CD4-positive, CD25-positive, alpha-beta regulatory T cell (primary cell): Measurements from ENCODE around the gene CCDC69. TPM values are rescaled to one million over a fixed set of nuclear protein-coding genes. Genes with fewer than 3 reads are reported as not detected.

Experiments used
- ATAC-seq, 2 donors: fragments of 150-1000 bp; cut with Tn5 transposase; one replicate each; pipeline ENCODE4 v1.10.0; 2021; ENCODE audit warnings: low read depth in 2 of 2, moderate number of reproducible peaks in 2 of 2, moderate library complexity in 1 of 2
- DNase-seq, 3 donors: peaks; one replicate each; pipeline versions ENCODE4 v3.0.0 to v3.0.0-alpha.2; 2012 to 2022; ENCODE audit warnings: mixed read lengths in 1 of 3
- H3K27ac ChIP-seq: one replicate; pipeline ENCODE4 v1.7.0; 2013; ENCODE audit warnings: mild to moderate bottlenecking, low read length; ENCODE audit not compliant: insufficient read depth, poor library complexity, severe bottlenecking
- H3K27me3 ChIP-seq: one replicate; pipeline ENCODE4 v1.7.0; 2013; ENCODE audit warnings: low read length; ENCODE audit not compliant: control insufficient read depth, insufficient read depth
- H3K36me3 ChIP-seq: one replicate; pipeline ENCODE4 v1.7.0; 2013; ENCODE audit warnings: mild to moderate bottlenecking, low read length, moderate library complexity; ENCODE audit not compliant: control insufficient read depth, insufficient read depth
- H3K4me1 ChIP-seq: 2 replicates; pipeline ENCODE4 v1.7.0; 2013; ENCODE audit warnings: mild to moderate bottlenecking, low read length; ENCODE audit not compliant: insufficient read depth, control insufficient read depth, poor library complexity, severe bottlenecking
- H3K4me3 ChIP-seq: one replicate; pipeline ENCODE4 v1.7.0; 2013; ENCODE audit warnings: low read depth, mild to moderate bottlenecking, low read length, moderate library complexity
- H3K9me3 ChIP-seq, 2 experiments: 1 replicate in 1 of 2; 2 replicates in 1 of 2; pipeline ENCODE4 v1.7.0; 2013; ENCODE audit warnings: low read length in 2 of 2, mild to moderate bottlenecking in 1 of 2, moderate library complexity in 1 of 2; ENCODE audit not compliant: control insufficient read depth in 2 of 2
- H3K27ac Mint-ChIP-seq, 3 donors: one replicate each; pipeline ENCODE4 v1.8.0; 2020 to 2022; ENCODE audit warnings: mild to moderate bottlenecking in 3 of 3, mixed read lengths in 3 of 3, moderate library complexity in 2 of 3
- H3K27me3 Mint-ChIP-seq: one replicate; pipeline ENCODE4 v1.8.0; 2022; ENCODE audit warnings: mild to moderate bottlenecking, mixed read lengths
- H3K36me3 Mint-ChIP-seq: one replicate; pipeline ENCODE4 v1.8.0; 2020; ENCODE audit warnings: mixed read lengths
- H3K4me1 Mint-ChIP-seq, 4 donors: one replicate each; pipeline ENCODE4 v1.8.0; 2020 to 2022; ENCODE audit warnings: mixed read lengths in 4 of 4, mild to moderate bottlenecking in 1 of 4
- H3K4me3 Mint-ChIP-seq, 4 donors: one replicate each; pipeline ENCODE4 v1.8.0; 2020 to 2022; ENCODE audit warnings: mild to moderate bottlenecking in 4 of 4, mixed read lengths in 4 of 4, moderate library complexity in 3 of 4
- H3K9me3 Mint-ChIP-seq, 7 donors: one replicate each; pipeline ENCODE4 v1.8.0; 2020 to 2022; ENCODE audit warnings: mixed read lengths in 7 of 7, mild to moderate bottlenecking in 3 of 7, moderate library complexity in 2 of 7
- polyA plus RNA-seq, 4 donors: library from polyadenylated mRNA; unstranded; fragments of 300-500 nt; fragmentation: Illumina TruSeq; gene quantifications; one replicate each; pipeline ENCODE4 v1.2.3, GENCODE V29; 2021
- total RNA-seq: library from RNA; stranded (reverse); gene quantifications from one replicate; pipeline ENCODE4 v1.2.3, GENCODE V29; 2022

The CCDC69 gene
- total and polyA plus RNA-seq, 5 donors from 2014 or later: 78.2 to 104 (median 88.2) TPM

GRCh38 chr5:151221574-151221973, 2.3 kb downstream of the CCDC69 start:
- Histone ChIP-seq H3K4me3 (peak overlapping the region; percentile 92), H3K27me3 (no peaks in the 10 kb centered on the region), H3K36me3 (peaks cover 23% of the 10 kb centered on the region), H3K4me1 (peaks cover 92% of the 10 kb centered on the region), H3K27ac (peak overlapping the region; percentile 95), H3K9me3 (no peaks in the 10 kb centered on the region)
- Mint-ChIP-seq H3K4me3 (peak overlapping the region; percentile 88 to 96 (median 92)), H3K36me3 (peaks cover 43% of the 10 kb centered on the region), H3K9me3 (no peaks in the 10 kb centered on the region), H3K27ac (peak overlapping the region; percentile 95 to 98 (median 97)), H3K4me1 (peaks cover 43 to 81% (median 70%) of the 10 kb centered on the region in 4 donors), H3K27me3 (no peaks in the 10 kb centered on the region)
- peak; percentile 23 to 38 for ATAC-seq
- no peak for DNase-seq

GRCh38 chr5:151219789-151220188, 4.1 kb downstream of the CCDC69 start:
- H3K36me3 ChIP-seq: peaks cover 28% of the 10 kb centered on the region
- no peaks in the 10 kb centered on the region for H3K27me3 ChIP-seq
- Mint-ChIP-seq H3K4me1 (peaks cover 34 to 85% (median 72%) of the 10 kb centered on the region in 4 donors), H3K9me3 (no peaks in the 10 kb centered on the region), H3K27ac (peak overlapping the region; percentile 93 to 98 (median 95)), H3K4me3 (peak overlapping the region; percentile 40 to 93 (median 81)), H3K27me3 (no peaks in the 10 kb centered on the region), H3K36me3 (peaks cover 50% of the 10 kb centered on the region)
- peak overlapping the region; percentile 92 for H3K4me3 ChIP-seq
- H3K27ac ChIP-seq: peak overlapping the region; percentile 95
- peaks cover 98% of the 10 kb centered on the region for H3K4me1 ChIP-seq
- H3K9me3 ChIP-seq: no peaks in the 10 kb centered on the region
- no peak for DNase-seq
- no peak for ATAC-seq

- Mint-ChIP-seq H3K27ac (peak overlapping the region; percentile 93 to 98 (median 95)), H3K36me3 (peaks cover 50% of the 10 kb centered on the region), H3K9me3 (no peaks in the 10 kb centered on the region), H3K27me3 (no peaks in the 10 kb centered on the region), H3K4me1 (peaks cover 31 to 85% (median 73%) of the 10 kb centered on the region in 4 donors), H3K4me3 (peak overlapping the region; percentile 48 to 93 (median 76))
- Histone ChIP-seq H3K4me3 (peak overlapping the region; percentile 39), H3K27ac (peak overlapping the region; percentile 95), H3K36me3 (peaks cover 28% of the 10 kb centered on the region), H3K9me3 (no peaks in the 10 kb centered on the region), H3K27me3 (no peaks in the 10 kb centered on the region), H3K4me1 (peaks cover 98% of the 10 kb centered on the region)
- DNase-seq (no peak), ATAC-seq (no peak)
Observed at GRCh38 chr5:151219138-151219537, 4.8 kb downstream of the CCDC69 start.

DNA sequence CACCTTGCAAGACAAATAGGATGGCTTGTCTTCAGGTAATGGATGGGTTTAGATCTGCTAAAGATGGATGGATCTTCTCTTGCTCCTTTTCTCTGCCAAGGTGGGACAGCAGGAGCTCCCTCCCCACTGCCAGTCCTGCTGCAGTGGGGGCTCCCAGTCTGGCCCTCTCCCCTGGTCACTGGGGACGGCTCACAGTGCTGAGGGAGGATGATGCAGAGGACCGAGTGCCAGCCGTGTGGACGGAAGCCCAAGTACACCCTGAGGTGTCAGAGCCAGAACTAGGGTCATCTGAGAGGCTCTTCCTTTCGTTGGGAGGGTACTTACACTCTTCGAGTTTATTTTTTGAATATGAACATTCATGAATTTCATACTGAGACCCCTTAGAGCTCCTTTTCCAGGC, 5.7 kb downstream of the CCDC69 start:
- H3K27ac Mint-ChIP-seq: peak overlapping the region; percentile 95 to 98 (median 97)
- H3K4me1 Mint-ChIP-seq: peaks cover 29 to 95% (median 76%) of the 10 kb centered on the region in 4 donors
- Histone ChIP-seq H3K27ac (peak overlapping the region; percentile 95), H3K36me3 (peaks cover 28% of the 10 kb centered on the region), H3K9me3 (no peaks in the 10 kb centered on the region), H3K27me3 (no peaks in the 10 kb centered on the region), H3K4me1 (peaks cover 99% of the 10 kb centered on the region), H3K4me3 (no peak overlapping the region)
- H3K4me3 Mint-ChIP-seq: peak overlapping the region; percentile 39 to 93 (median 66)
- no peak for DNase-seq
- H3K36me3 Mint-ChIP-seq: peaks cover 50% of the 10 kb centered on the region
- H3K27me3 Mint-ChIP-seq: no peaks in the 10 kb centered on the region
- ATAC-seq: no peak
- H3K9me3 Mint-ChIP-seq: no peaks in the 10 kb centered on the region

DNA sequence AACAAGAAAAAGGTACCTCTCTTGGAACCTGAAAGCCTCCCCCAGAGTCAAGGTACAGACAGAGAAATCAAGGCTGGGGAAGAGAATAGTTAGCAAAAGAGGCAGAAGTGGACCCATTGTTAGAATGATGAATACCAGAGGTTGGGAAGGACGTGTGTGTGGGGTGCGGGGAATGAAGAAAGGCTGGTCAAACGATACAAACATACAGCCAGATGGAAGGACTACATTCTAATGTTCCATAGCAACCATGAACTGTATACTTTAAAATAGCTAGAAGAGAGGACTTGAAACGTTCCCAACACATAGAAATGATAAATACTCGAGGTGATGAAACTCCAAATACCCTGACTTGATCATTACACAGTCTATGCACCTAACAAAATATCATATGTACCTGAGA, 7.1 kb downstream of the CCDC69 start:
- Histone ChIP-seq H3K4me3 (no peak overlapping the region), H3K36me3 (peaks cover 28% of the 10 kb centered on the region), H3K27ac (peak overlapping the region; percentile 95), H3K9me3 (no peaks in the 10 kb centered on the region), H3K4me1 (peaks cover 100% of the 10 kb centered on the region), H3K27me3 (no peaks in the 10 kb centered on the region)
- Mint-ChIP-seq H3K36me3 (peaks cover 50% of the 10 kb centered on the region), H3K4me1 (peaks cover 35 to 96% (median 72%) of the 10 kb centered on the region in 4 donors), H3K9me3 (no peaks in the 10 kb centered on the region), H3K27me3 (no peaks in the 10 kb centered on the region), H3K4me3 (peak overlapping the region; percentile 26 to 93 (median 50)), H3K27ac (peak overlapping the region; percentile 79 to 98 (median 97))
- ATAC-seq (no peak), DNase-seq (no peak)

- H3K9me3 Mint-ChIP-seq: peaks cover 0 to 1% (median 0%) of the 10 kb centered on the region in 7 donors
- H3K4me3 ChIP-seq: peak overlapping the region; percentile 87
- H3K36me3 Mint-ChIP-seq: peaks cover 42% of the 10 kb centered on the region
- no peaks in the 10 kb centered on the region for H3K27me3 ChIP-seq
- peak overlapping the region in 3 of 4 donors; percentile 70 to 93 (median 88) for H3K4me3 Mint-ChIP-seq
- DNase-seq (no peak), ATAC-seq (no peak)
- peak overlapping the region; percentile 95 for H3K27ac ChIP-seq
- peak overlapping the region; percentile 95 to 99 (median 97) for H3K27ac Mint-ChIP-seq
- H3K9me3 ChIP-seq: no peaks in the 10 kb centered on the region
- peaks cover 30 to 96% (median 67%) of the 10 kb centered on the region in 4 donors for H3K4me1 Mint-ChIP-seq
- peaks cover 100% of the 10 kb centered on the region for H3K4me1 ChIP-seq
- H3K36me3 ChIP-seq: peaks cover 25% of the 10 kb centered on the region
- H3K27me3 Mint-ChIP-seq: no peaks in the 10 kb centered on the region
Observed at GRCh38 chr5:151215546-151215880, 8.4 kb downstream of the CCDC69 start.

DNA sequence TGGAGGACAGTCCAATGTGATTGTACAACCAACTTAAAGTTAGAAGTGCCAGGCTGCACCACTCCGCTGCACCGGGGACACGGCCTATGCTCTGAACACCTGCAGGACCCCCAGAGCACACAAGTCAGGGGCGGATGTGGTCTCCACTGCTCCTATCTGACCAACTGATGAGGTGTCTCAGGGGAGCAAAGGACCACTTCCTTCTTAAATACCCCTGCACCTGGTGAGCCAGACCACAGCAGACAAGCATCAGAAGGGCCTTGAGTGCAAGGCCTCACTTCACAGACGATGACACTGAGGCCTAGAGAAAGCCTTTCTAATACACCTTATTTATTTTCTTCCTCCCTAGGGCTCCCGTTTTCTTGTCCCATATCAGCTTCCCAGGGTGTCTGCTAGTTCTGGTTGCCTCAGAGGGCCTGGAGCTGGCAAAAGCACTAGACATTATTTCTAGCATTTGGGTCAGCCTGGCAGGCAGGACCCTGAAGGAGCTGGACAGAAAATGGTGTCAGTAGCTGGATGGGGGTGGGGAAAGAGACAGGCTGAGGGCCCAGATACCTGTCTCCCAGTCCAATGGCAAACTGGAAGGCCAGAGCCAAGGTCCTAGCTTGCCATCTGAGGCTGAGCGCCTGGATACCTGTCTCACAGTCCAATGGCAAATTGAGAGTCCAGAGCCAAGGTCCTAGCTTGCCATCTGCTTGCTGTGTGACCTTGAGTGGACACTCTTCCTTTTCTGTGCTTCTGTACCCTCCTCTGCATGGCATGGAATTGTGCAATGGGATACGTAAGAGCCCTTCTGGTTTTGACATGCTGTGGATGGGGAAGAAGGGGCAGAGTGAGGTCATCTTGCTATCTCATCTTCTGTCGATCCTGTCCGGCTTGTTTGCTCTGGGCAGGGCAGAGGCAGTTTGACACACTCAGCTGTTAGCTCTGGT, 9.0 kb downstream of the CCDC69 start:
- H3K27me3 Mint-ChIP-seq: no peaks in the 10 kb centered on the region
- H3K27ac Mint-ChIP-seq: peak overlapping the region; percentile 95 to 99 (median 97)
- Histone ChIP-seq H3K4me1 (peaks cover 99% of the 10 kb centered on the region), H3K27me3 (no peaks in the 10 kb centered on the region), H3K27ac (peak overlapping the region; percentile 95), H3K9me3 (no peaks in the 10 kb centered on the region), H3K36me3 (peaks cover 21% of the 10 kb centered on the region), H3K4me3 (peak overlapping the region; percentile 87)
- DNase-seq (peak; percentile 39 to 81 (median 53)), ATAC-seq (peak; percentile 15 to 20)
- H3K4me3 Mint-ChIP-seq: peak overlapping the region; percentile 88 to 96 (median 91)
- peaks cover 0 to 1% (median 0%) of the 10 kb centered on the region in 7 donors for H3K9me3 Mint-ChIP-seq
- H3K36me3 Mint-ChIP-seq: peaks cover 38% of the 10 kb centered on the region
- peaks cover 26 to 95% (median 63%) of the 10 kb centered on the region in 4 donors for H3K4me1 Mint-ChIP-seq
